ENCODE measurements around the gene GNG14. TPM values are rescaled to one million over a fixed set of nuclear protein-coding genes. Genes with fewer than 3 reads are reported as not detected.

GNG14 gene
- total and polyA plus RNA-seq, 10 of the 15 experiments (the other 5 are each of a cell fraction or from before 2014, with no cell fraction given), result not detected

DNA sequence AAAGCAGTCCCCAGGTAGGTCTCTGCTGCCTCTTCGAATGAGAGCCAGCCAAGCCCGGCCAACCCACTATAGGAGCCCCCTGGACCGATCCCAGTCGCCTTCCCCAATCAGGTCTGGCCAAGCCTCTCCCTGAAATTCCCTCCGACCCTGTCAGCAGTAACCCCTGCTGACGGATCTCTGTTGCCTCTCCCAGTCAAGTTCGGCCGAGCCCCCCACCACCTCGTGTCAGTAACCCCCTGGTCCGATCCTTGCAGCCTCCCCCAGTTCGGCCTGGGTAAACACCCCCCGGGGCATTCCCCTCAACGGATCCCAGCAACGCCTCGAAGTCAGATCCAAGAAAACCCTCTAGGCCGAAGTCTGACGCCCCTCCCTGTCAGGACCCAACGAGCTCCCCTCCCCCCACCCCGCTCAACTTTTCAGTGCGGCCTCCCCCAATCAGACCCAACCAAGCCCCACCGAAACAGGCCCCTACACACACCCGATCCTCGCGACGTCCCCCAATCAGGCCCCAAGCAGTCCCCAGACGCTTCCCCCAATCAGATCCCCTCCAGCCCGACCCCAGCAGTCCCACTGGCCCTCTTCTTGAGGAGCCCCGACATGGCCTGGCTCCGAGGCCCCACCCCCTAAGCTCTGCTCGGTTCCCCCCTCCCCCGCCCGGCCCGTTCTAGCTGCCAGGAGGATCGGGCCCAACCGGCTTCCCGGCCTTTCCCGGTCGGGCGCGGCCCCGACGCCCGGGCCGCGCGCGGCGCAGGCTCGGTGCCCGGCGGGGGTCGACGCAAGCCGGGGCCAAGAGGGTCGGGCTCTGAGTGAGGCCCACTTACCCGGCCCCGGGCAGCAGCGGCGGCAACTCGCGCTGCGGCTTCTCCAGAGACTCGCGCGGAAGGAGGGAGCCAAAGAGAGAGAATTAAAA lies 34.1 kb downstream of the GNG14 start:
- FAIRE-seq, result no peak
- DNase-seq (ENCODE audit: low read depth, low spot score), result no peak
- ChIA-PET CTCF (interaction anchor here (0.6 to 5.4 kb wide), 13 partner anchors 11 to 1759 kb away, joined by 3 to 30 read pairs (median 3); partner anchors contain the start of genes GET3 and TRIR), POLR2A (interaction anchor here (0.5 to 6.8 kb wide), 8 partner anchors 12 to 235 kb away, joined by 3 to 58 read pairs (median 4); partner anchors contain the start of genes FBXW9, GET3 and TRIR), RAD21 (ENCODE audit: unreplicated experiment) (interaction anchor here (0.5 to 3.3 kb wide), 4 partner anchors 12 to 40 kb away, joined by 3 to 31 read pairs (median 4); partner anchors contain the start of genes DHPS and TRIR), SMC1A (ENCODE audit: uncharacterized antibody, unreplicated experiment) (interaction anchor here (0.6 to 5.1 kb wide), 6 partner anchors 11 to 43 kb away, joined by 3 to 28 read pairs (median 4); partner anchors contain the start of genes GET3 and TRIR)
- peak overlapping the region; percentile 81 for H3K9ac ChIP-seq (ENCODE audit: control insufficient read depth, insufficient read depth, low read length)
- H3K79me2 ChIP-seq (ENCODE audit: control insufficient read depth, insufficient read depth, low read length), result peaks cover 52% of the 10 kb centered on the region
- H3K4me1 ChIP-seq (ENCODE audit: control insufficient read depth, insufficient read depth, low read length), result peaks cover 8% of the 10 kb centered on the region; the same call in 1 of the 2 replicates
- H3K4me2 ChIP-seq (ENCODE audit: control insufficient read depth, insufficient read depth), result peak overlapping the region; percentile 56
- peak overlapping the region; percentile 98 for H3K4me3 ChIP-seq
- in situ Hi-C loops (cut with MboI), result no loop called here
- H2AFZ ChIP-seq (ENCODE audit: control insufficient read depth, low read depth, low read length), result peak overlapping the region; percentile 55
- ATAC-seq, result peak; percentile 72
- H3K36me3 ChIP-seq (ENCODE audit: control insufficient read depth in 2 of 2, insufficient read depth in 2 of 2, low read length in 1 of 2), result peaks cover 8 to 9% of the 10 kb centered on the region in 2 experiments
- WGBS (ENCODE audit: insufficient coverage, insufficient replicate concordance, low lambda C conversion rate, missing lambda C conversion rate), result under 1% methylated on average over 47 of the region's 65 CpGs
- intact Hi-C loops (cut with micrococcal nuclease; ENCODE audit: unreplicated experiment), result no loop called here
- no peaks in the 10 kb centered on the region; the same call in 1 of the 2 replicates for H4K20me1 ChIP-seq (ENCODE audit: control insufficient read depth, insufficient read depth)
- no TSS peak for BruUV-seq (replicated peaks)
- no peaks in the 10 kb centered on the region for H3K9me3 ChIP-seq (replicated peaks; ENCODE audit: control insufficient read depth, insufficient read depth, low read length)
- TF ChIP-seq SIN3A (IDR thresholded peaks at IDR 0.05; ENCODE audit: low read depth, low read length) (0 out of 2 replicates have a peak, but pooled peaks have one; percentile 18), SMARCA5 (IDR thresholded peaks at IDR 0.05) (0 out of 2 replicates have a peak, but pooled peaks have one; percentile 28), ZNF687 (IDR thresholded peaks at IDR 0.05) (0 out of 2 replicates have a peak, but pooled peaks have one; percentile 2), KDM1A (IDR thresholded peaks at IDR 0.05; ENCODE audit: borderline replicate concordance) (no peak), TAF1 (IDR thresholded peaks at IDR 0.05; ENCODE audit: borderline replicate concordance, low read depth, low read length) (peak; percentile 35; the same call in 1 of the 2 replicates), CHD2 (IDR thresholded peaks at IDR 0.05; ENCODE audit: borderline replicate concordance, low read depth, low read length) (peak; percentile 55; the same call in 1 of the 2 replicates), POLR2A (IDR thresholded peaks at IDR 0.05; ENCODE audit: low read depth, low read length) (peak; percentile 55; the same call in 1 of the 2 replicates), SMAD1 (IDR thresholded peaks at IDR 0.05; ENCODE audit: low read depth, partially characterized antibody) (no peak), FOXK2 (IDR thresholded peaks at IDR 0.05) (no peak), POLR2AphosphoS5 (IDR thresholded peaks at IDR 0.05; ENCODE audit: low read length) (peak; percentile 32; the same call in 1 of the 2 replicates)
- TF ChIP-seq, protein P1, sequence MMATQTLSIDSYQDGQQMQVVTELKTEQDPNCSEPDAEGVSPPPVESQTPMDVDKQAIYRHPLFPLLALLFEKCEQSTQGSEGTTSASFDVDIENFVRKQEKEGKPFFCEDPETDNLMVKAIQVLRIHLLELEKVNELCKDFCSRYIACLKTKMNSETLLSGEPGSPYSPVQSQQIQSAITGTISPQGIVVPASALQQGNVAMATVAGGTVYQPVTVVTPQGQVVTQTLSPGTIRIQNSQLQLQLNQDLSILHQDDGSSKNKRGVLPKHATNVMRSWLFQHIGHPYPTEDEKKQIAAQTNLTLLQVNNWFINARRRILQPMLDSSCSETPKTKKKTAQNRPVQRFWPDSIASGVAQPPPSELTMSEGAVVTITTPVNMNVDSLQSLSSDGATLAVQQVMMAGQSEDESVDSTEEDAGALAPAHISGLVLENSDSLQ (IDR thresholded peaks at IDR 0.05), result peak; percentile 11; the same call in 1 of the 2 replicates
- TF ChIP-seq, protein P2, sequence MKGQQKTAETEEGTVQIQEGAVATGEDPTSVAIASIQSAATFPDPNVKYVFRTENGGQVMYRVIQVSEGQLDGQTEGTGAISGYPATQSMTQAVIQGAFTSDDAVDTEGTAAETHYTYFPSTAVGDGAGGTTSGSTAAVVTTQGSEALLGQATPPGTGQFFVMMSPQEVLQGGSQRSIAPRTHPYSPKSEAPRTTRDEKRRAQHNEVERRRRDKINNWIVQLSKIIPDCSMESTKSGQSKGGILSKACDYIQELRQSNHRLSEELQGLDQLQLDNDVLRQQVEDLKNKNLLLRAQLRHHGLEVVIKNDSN (IDR thresholded peaks at IDR 0.05; ENCODE audit: borderline replicate concordance, extremely low read length, insufficient read depth, low read depth, low read length), result no peak
- peak overlapping the region; percentile 81 for H3K27ac ChIP-seq (ENCODE audit: control insufficient read depth, insufficient read depth)
- H3K27me3 ChIP-seq (replicated peaks in 1 of 2; ENCODE audit: control insufficient read depth in 2 of 2, insufficient read depth in 2 of 2, low read length in 1 of 2), result no peaks in the 10 kb centered on the region
